Femur (tissue), 1 donor: Measurements from ENCODE around the gene FRYL.
A peak's percentile ranks its signal among the peaks of the same experiment; 100 is the strongest.
"Not testable (repeated sequence)": the region's sequence is repeated elsewhere in the genome, so short reads cannot be mapped to it uniquely, and the experiment has no call there.

ENCODE experiments used
- DNase-seq: peaks from one replicate; pipeline ENCODE4 v3.0.0-alpha.2; 2017

The FRYL gene

GRCh38 chr4:48779998-48780864 lies at the start of gene FRYL:
Gene FRYL, minus strand, starts transcription at chr4:48780279. Its CDS starts 145,869 bp downstream, at chr4:48634410.
- peak; percentile 100 for DNase-seq

GRCh38 chr4:48827622-48828021 lies 47.5 kb upstream of the FRYL start:
- no peak for DNase-seq

DNA sequence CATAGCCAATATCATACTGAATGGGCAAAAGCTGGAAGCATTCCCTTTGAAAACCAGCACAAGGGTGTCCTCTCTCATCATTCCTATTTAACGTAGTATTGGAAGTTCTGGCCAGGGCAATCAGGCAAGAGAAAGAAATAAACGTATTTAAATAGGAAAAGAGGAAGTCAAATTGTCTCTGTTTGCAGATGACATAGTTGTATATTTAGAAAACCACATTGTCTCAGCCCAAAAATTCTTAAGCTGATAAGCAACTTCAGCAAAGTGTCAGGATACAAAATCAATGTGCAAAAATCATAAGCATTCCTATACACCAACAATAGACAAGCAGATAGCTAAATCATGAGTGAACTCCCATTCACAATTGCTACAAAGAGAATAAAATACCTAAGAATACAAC lies 41.4 kb upstream of the FRYL start:
- not testable (repeated sequence) for DNase-seq

GRCh38 chr4:48816971-48817370 lies 36.9 kb upstream of the FRYL start:
- no peak for DNase-seq

DNA sequence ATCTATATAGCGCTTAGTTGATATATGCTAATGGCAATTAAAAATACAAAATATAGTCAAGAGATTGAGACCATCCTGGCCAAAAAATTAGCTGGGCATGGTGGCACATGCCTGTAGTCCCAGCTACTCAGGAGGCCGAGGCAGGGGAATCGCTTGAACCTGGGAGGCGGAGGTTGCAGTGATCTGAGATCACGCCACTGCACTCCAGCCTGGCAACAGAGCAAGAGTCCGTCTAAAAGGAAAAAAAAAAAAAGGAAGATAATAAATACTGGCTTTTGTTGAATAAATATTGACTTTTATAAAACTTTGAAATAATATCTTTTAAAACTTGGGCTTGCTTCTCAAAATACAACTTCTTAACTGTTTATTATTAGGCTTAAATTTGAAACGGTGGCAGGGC lies 36.2 kb upstream of the FRYL start:
- not testable (repeated sequence) for DNase-seq

DNA sequence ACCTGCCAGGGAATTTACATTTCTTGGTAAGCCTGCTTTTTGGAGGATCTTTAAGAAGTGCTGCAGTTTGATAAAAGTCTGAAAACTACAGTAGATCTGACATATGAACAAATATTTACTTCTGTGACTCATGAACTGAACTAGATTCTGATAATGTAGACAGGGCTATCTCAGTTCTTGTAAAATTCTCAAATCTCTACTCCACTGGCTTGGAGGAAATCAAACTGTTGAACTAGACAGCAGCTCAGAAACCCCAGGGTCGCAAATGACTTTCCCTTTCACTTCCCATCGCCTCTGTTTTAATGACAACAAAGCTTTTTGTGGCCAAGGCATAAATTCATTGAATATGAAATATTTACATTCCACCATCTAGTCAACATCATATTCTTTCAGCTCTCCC lies 35.4 kb upstream of the FRYL start:
- no peak for DNase-seq

DNA sequence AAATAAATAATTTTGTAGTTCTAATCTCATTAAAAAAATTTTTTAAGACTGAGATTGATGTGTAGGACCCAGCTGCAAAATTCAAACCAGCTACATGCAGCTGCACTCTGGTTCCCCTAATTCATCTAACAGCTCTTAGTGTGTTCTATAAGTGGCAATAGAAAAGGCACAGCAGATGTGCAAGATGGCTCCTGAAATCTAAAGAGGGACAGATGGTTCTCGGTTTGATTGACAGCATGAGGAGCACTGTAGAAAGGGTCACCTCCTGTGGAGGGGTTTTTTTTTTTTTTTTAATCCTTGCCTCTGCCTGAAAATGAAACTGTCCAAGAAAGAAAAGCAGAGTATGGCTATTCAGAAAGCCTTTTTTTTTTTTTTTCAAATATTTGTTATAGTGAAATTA lies 33.9 kb upstream of the FRYL start:
- DNase-seq: no peak

DNA sequence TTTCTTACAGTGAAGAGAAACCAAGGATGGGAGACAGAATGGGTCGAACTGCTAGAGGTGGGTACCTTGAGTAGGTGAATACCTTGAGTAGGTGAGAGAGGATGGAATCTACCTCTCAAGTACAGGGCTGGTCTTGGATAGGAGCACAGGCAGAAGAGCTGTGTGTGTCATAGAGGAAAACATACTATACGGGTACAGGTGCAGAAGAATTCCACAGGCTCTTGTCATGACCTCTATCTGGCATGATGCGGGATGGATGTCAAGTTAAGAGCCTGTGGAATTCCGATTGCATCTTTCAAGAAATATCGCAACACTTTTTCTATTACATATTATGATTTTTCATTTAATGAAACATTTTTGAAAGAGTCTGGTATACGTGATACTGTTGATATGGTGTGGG lies 32.8 kb upstream of the FRYL start:
- DNase-seq: no peak

GRCh38 chr4:48804584-48805301 lies 24.7 kb upstream of the FRYL start:
- DNase-seq: no peak

DNA sequence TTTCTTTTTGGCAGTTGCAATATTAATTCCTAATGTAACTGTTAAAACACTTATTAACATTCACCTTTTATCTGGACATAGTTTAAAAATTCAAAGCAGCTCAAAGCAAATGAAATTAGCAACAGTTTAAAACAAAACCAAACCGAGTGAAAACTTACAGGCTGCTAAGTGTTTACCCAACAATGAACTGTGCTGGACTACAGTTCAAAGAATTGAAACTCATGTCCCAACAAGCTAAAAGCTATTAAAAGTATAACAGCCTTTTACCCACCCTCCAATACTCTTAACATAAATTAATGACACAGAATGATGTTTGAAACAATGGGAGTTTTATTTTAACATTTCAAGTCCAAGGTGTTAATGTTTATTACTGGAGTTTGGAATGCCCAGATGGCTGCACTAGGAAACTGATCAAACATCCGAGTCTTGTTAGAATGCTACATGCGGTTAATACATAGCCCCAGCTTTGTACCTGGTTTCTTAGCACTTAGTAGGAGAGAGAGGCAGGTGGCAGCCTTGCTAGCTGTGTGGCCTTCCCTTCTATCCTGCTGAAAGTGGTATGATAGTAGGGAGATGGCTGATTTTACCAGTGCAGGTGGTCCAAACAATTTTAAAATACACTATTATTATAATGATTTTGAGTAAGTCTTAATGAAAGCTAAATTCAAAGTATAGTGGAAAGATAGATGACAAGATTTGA lies 21.1 kb upstream of the FRYL start:
- DNase-seq: no peak

GRCh38 chr4:48800155-48800554 lies 20.1 kb upstream of the FRYL start:
- DNase-seq: not testable (repeated sequence)

DNA sequence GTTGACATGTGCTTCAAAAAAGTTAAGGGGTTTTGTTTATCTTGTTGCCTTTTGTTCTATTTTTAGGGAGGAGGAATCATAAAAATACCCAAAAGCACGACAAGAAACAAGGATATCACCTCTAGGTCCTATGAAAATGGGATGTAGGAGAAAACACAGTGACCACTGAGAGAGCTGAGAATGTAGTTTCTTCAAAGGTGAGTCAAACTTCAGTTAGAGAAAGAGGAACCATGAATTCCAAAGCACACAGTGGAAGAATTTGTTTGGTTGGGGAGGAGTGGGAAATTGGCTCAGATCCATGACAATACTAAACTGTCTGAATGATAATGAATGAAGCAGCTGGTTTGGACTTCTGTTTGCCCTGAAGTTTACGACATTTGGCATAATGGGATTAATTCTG lies 19.1 kb upstream of the FRYL start:
- DNase-seq: no peak

DNA sequence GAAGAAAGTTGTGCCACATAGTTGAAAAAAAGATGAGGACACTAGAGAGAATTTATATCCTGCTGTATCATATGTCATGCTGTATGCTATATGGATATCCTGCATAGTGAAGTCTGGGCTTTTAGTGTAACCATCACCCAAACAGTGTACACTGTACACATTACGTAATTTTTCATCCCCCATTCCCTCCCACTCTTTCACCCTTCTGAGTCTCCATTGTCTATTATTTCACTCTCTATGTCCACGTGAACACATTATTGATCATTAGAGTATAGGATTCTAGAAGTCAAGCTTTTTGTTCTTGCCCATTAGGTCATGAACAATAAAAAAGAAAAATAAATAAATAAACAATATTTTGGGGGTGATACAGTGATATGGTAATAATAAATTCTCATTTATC lies 18.0 kb upstream of the FRYL start:
- no peak for DNase-seq

- DNase-seq: no peak
These were observed 17.0 kb upstream of the FRYL start for GRCh38 chr4:48796927-48797679.

- no peak for DNase-seq
These were observed 16.3 kb upstream of the FRYL start for GRCh38 chr4:48796191-48796926.

DNA sequence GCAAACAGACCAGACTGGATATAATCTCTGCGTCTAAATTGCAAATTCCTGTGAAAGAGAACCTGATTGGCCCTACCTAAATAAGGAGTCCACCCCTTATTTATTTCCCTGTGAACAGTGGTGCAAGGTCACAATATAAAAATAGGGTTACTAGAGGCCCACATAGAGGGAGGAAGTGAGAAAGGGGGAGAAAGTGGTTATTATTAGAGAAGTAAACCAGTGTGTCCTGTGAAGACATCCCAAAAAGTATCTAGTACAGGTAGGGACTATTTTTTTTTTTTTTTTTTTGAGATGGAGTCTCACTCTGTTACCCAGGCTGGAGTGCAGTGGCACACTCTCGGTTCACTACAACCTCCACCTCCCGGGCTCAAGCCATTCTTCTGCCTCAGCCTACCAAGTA lies 15.0 kb upstream of the FRYL start:
- no peak for DNase-seq

DNA sequence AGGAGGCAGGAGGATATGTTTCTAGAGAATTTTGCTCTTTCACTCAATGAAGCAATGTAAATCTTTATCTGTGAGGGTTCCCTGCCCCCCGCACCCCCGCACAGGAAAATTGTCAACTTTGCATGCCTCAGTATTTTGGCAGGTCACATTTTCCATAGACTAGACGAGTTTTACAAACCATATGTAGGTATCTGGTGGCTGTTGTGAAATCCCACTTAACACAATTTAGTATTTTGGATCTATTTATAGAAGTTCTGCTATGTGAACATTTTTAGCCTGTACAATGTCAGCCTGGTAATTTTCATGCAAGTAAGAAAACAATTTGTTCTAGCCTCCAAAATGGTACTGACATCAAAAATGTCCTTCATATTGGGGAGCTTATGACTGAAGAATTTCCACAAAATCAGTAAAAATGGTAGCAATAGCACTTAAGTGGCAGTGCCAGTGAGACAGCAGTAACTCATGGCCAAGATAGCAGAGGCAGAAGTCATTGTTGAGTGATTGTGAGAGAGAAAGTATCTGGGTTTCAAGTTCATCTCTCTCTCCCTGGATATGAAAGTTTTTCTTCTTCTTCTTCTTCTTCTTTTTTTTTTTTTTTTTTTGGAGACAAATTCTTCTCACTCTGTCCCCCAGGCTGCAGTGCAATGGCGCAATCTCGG lies 12.4 kb upstream of the FRYL start:
- DNase-seq: no peak

GRCh38 chr4:48791313-48791712 lies 11.2 kb upstream of the FRYL start:
- DNase-seq: no peak

- DNase-seq: no peak
These were observed 10.5 kb upstream of the FRYL start for GRCh38 chr4:48790561-48790960.

DNA sequence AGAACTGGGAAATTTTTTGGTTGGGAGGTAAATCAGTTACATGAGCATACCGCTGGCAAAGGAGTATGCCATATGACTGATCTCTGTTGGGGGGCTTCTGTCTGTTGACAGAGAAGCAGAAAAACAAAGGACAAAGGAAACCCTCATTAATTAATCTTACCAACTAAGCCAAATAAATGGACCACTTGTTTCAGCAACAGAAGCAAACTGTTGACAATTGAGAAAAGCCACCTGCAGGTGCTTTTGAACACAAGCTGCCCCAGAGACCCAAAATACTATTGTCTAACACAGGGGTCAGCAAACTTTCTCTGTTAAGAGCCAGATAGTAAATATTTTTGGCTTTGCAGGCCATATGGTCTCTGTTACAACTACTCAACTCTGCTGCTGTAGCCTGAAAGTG lies 7.0 kb upstream of the FRYL start:
- no peak for DNase-seq

DNA sequence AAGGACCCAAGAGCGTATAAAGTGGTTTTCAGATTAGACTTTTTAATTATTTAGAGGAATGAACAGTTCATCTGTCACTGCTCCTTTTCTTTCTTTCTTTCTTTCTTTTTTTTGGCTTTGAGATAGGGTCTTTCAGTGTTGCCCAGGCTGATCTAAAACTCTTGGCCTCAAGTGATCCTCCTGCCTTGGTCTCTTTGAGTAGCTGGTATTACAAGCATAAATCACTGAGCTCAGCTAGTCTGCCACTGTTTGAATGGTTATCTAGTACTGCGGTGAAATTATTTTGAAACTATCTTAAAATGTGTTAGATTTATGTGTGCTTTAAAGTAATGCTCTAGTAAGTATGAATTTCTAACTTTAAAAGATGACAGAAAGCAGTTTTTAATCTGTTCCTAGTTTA lies 6.5 kb upstream of the FRYL start:
- DNase-seq: no peak

DNA sequence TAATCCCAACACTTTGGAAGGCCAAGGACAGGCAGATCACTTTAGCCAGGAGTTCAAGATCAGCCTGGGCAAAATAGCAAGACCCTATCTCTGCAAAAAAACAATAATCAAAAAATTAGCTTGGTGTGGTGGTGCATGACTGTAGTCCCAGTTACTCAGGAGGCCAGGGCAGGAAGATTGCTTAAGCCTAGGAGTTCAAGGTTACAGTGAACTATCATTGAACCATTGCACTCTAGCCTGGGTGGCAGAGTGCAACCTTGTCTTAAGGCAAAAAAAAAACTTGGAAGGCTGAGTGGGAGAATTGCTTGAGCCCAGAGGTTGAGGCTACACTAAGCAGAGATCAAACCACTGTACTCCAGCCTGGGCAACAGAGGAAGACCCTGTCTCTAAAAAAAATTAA lies 5.2 kb upstream of the FRYL start:
- DNase-seq: no peak
